ENCODE results near the gene DAB2IP.
"Not testable (repeated sequence)": the region's sequence is repeated elsewhere in the genome, so short reads cannot be mapped to it uniquely, and the experiment has no call there.

Gene DAB2IP

GRCh38 chr9:121783111-121783510 is 131.7 kb downstream of the DAB2IP start:
- in situ Hi-C loops (cut with MboI; ENCODE audit: low sequenced_read_pairs), result no loop called here

DNA sequence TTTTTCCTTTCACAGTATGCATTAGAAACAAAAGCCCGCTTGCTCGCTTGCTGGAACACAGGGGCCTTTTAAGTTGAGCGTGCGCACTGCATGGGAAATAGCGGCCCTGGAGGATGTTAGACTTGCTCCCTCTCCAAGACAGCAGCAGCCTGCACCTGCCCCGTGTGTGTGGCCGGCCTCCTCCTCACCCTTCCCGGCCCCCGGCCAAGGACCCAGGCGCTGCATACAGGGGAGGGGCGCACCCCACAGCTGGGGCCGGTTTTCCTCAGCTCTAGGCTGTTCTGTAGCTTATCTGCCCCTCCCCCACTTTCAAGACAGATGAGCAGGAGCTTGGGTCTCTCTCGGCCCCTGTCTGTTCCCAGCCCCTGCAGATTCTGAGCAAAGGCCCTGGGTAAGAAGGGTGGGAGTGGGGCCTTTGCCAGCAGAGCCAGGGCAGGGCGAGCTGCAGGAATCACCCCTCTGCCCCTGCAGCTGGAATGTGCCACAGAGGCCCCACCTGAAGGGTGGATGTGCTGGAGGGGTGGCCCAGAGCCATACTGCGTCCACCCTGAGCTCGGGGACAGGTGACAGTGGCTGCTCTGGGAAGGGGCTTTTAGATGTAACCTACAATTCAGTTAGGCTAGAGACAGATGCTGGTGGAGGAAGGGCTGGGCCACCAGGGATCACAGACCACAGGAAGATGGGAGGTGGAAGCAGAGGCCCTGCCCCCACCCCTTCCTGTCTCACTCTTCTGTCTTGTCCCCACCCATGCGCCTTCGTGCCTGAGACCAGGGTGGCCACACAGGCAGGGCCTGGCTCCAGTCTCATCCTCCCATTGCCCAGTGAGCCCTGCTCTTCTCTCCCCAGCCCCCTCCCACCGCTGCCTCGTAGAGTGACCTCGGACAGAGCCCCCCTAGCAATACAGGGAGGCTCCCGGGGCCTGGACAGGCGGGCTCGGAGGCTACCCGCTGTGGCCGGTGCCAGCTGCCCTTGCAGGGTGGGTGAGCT is 132.4 kb downstream of the DAB2IP start:
- in situ Hi-C loops (cut with MboI; ENCODE audit: low sequenced_read_pairs), result no loop called here

- in situ Hi-C loops (cut with MboI; ENCODE audit: low sequenced_read_pairs), result no loop called here
Measured at GRCh38 chr9:121784731-121785411, 133.4 kb downstream of the DAB2IP start.

DNA sequence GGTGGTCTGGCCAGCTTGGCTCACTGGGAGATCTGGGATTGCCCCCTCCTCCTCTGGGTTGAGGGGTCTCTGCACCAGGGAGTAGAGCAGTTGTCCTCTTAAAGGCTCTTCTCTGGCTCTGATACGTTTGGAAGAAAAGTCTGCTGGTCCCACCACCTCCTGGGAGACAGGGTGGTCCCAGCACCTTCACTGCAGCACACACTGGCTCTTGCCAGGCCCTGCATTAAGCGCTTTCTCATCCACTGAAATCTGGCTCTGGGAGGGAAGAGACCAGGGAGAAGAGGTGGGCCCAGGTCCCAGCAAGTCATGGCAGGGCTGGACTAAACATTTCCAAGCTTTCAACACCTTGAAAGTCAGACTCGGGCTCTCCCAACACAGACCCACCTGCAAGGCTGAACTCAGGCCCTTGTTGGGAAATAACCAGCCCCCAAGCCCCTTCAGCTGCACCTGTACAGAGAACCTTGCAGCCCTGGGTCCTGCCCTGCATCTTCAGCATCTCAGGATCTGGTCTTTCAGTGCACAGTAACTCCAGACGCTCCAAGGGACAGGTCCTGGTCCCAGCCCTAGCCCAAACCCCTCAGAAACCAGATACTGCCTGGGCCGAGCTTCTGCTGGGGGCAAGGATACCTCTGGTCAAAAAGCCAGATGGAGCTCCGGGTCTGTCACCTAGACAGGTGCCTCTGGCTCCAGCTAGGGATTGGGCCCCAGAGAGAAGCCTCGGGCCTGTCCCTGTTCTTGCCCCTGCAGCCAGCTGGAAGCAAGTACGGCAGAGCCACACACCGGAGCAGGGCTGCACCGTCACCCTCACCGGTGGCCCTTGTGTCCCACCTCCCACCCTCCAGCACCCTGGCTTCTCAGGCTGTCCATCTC is 134.5 kb downstream of the DAB2IP start:
- in situ Hi-C loops (cut with MboI; ENCODE audit: low sequenced_read_pairs), result no loop called here

GRCh38 chr9:121786543-121786948 is 135.1 kb downstream of the DAB2IP start:
- in situ Hi-C loops (cut with MboI; ENCODE audit: low sequenced_read_pairs), result no loop called here

DNA sequence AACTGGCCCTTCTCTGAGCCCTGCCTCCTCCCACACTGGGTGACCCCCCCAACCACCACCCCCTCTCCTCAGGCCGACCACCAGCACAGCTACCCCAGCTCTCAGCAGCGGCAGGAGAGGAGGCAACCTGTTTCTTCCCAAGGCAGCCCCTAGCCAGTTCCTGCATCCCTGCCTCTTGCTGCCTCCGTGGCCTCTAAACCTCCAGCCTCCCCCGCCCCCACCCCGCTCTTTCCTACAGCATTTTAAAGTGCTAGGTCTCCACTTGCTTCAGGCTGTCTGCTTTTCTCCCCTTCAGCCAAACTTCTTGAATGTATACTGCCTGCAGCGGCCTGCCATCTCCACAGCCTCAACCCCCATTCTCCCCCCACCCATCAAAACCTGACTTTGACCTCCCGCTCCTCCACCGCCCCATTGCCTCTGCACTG is 135.6 kb downstream of the DAB2IP start:
- in situ Hi-C loops (cut with MboI; ENCODE audit: low sequenced_read_pairs), result no loop called here

- in situ Hi-C loops (cut with MboI; ENCODE audit: low sequenced_read_pairs), result no loop called here
Measured at GRCh38 chr9:121788686-121789366, 137.4 kb downstream of the DAB2IP start.

DNA sequence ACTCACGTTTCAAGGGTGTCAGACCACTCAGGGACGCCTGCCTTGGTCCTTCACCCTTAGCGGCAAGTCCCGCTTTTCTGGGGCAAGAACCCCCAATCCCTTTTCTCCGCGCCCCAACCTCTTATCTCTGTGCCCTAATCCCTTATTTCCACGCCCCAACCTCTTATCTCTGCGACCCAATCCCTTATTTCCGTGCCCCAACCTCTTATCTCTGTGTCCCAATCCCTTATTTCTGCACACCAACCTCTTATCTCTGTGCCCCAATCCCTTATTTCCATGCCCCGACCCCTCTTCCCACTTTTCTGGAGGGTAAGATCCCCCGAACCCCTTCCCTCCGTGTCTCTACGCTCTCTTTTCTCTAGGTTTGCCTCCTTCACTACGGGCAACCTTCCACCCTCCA is 139.4 kb downstream of the DAB2IP start:
- in situ Hi-C loops (cut with MboI; ENCODE audit: low sequenced_read_pairs), result no loop called here

- in situ Hi-C loops (cut with MboI; ENCODE audit: low sequenced_read_pairs), result not testable (repeated sequence)
Measured at GRCh38 chr9:121792476-121792875, 141.0 kb downstream of the DAB2IP start.

GRCh38 chr9:121794334-121794733 is 142.9 kb downstream of the DAB2IP start:
- in situ Hi-C loops (cut with MboI; ENCODE audit: low sequenced_read_pairs), result not testable (repeated sequence)

- in situ Hi-C loops (cut with MboI; ENCODE audit: low sequenced_read_pairs), result no loop called here
Measured at GRCh38 chr9:121797081-121797480, 145.6 kb downstream of the DAB2IP start.

- in situ Hi-C loops (cut with MboI; ENCODE audit: low sequenced_read_pairs), result no loop called here
Measured at GRCh38 chr9:121798941-121799340, 147.5 kb downstream of the DAB2IP start.

GRCh38 chr9:121800376-121800775 is 148.9 kb downstream of the DAB2IP start:
- in situ Hi-C loops (cut with MboI; ENCODE audit: low sequenced_read_pairs), result no loop called here

DNA sequence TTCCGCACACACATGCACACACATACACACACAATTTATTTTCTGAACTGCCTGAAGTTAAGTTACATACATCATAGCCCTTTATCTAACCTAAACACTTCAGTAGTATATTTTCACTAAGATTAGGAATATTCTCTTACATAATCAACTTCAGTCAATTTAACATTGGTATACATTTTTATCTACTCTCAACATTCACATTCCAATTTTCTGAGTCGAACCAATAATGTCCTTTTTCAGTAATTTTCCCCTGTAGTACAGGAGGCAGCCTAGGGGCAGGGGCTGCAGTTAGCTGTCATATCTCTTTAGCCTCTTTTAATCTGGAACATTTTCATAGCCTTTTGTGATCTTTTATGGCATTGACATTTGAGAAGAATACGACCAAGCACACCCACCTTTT is 150.1 kb downstream of the DAB2IP start:
- in situ Hi-C loops (cut with MboI; ENCODE audit: low sequenced_read_pairs), result no loop called here

DNA sequence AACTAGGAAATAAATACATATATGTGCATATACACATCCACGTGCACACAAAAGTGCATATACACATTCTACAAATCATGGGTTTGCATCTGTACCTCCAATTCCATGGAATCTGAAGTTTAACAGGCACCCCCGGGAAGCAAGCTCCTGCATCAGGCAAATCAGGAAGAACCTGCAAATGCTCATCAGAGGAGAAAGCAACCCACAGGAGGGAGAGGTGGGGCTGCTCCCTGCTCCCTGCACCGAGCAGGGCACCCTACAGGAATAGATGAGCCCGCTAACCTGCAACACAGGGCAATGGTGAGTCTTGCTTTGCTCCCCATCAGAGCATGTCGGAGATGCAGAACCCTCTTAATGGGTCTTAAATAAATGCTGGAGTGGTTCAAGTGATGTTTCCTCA is 151.3 kb downstream of the DAB2IP start:
- in situ Hi-C loops (cut with MboI; ENCODE audit: low sequenced_read_pairs), result no loop called here

GRCh38 chr9:121807069-121807822 is 155.8 kb downstream of the DAB2IP start:
- in situ Hi-C loops (cut with MboI; ENCODE audit: low sequenced_read_pairs), result no loop called here

- in situ Hi-C loops (cut with MboI; ENCODE audit: low sequenced_read_pairs), result no loop called here
Measured at GRCh38 chr9:121807823-121808278, 156.4 kb downstream of the DAB2IP start.

- in situ Hi-C loops (cut with MboI; ENCODE audit: low sequenced_read_pairs), result no loop called here
Measured at GRCh38 chr9:121808781-121809180, 157.3 kb downstream of the DAB2IP start.

GRCh38 chr9:121809356-121810050 is 158.1 kb downstream of the DAB2IP start:
- in situ Hi-C loops (cut with MboI; ENCODE audit: low sequenced_read_pairs), result no loop called here

Data from HL-60/S4 treated with phorbol 12-myristate 13-acetate at 8.2 ng/mL for 4 days and 3 days (cell line).